GM18870 (cell line): ENCODE data around the gene IQSEC2.

Experiments used
- ATAC-seq: cut with Tn5 transposase; IDR thresholded peaks from one replicate; pipeline ENCODE4 v1.9.1; 2021; ENCODE audit warnings: moderate library complexity; ENCODE audit not compliant: unreplicated experiment

The IQSEC2 gene

DNA sequence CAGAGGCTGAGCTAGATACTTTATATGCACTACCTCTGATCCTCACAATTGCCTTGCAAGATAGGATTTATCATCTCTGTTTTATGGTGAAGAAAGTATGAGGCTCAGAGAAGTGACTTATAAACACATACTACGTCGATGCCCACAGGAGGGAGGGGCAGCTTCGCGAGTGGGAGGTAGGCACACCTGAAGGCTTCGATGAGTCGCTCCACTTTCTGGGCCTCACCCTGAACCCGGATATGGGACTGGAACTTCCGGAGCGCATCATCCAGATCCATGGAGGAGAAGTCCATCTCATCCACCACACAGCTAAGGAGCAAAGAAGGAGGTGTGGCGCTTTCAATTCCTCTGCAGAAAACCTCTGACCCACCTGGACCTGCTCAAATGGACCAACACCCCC is 33.5 kb downstream of the IQSEC2 start:
- no peak for ATAC-seq

- ATAC-seq = no peak
Measured at GRCh38 chrX:53246231-53246630, 35.2 kb downstream of the IQSEC2 start.

- no peak for ATAC-seq
Measured at GRCh38 chrX:53244610-53245009, 36.8 kb downstream of the IQSEC2 start.

DNA sequence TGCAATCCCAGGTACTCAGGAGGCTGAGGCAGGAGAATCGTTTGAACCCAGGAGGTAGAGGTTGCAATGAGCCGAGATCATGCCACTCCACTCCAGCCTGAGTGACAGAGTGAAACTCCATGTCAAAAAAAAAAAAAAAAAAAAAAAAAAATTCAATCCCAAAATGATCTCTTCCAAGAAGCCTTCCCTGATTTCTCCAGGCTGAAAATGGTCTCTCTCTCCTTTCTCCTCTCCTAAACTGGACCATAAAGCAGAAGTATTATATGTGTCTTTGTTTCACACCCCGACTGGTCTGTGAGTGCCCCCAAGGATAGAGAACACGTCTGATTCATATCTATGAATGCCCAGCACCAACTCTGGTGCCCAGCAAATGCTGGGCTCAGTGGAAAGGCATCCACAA is 39.1 kb downstream of the IQSEC2 start:
- no peak for ATAC-seq

DNA sequence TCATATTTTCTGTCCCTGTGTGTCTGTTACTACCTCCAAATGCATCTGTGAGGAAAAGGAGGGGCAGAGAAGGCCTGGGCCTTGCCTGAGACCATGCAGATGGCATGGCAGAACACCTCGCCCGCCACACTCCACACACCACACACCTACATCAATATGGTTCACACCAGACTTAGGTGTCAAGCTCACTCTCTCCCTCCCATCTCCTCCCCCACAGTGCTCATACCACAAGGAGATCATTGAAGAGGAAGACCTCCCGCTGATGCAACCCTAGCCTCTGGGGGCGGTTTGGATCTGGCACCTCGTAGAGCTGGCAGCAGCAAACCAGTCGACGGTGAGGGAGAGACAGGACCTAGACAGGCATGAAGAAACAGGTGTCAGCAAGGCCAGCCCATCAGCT is 39.8 kb downstream of the IQSEC2 start:
- no peak for ATAC-seq

DNA sequence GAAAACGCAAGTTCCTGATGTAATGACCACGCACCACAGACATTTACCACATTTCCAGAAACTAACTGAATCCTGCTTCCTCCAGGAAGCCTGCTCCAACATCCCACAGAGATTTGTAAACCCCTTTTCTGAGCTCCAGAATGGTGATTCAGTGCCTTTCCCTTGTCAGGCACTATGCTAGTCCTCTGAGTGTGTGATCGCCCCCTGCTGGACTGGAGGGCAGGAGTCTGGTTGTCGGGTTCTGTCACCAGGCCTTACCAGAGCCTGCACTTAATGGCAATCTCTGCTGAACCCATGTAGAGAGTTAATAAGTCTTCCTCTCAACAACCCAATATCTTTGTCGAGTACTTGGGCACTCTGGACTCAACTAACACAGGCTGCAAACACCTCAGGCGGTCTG is 41.9 kb downstream of the IQSEC2 start:
- ATAC-seq = no peak

GRCh38 chrX:53237056-53237455 is 44.3 kb downstream of the IQSEC2 start:
- no peak for ATAC-seq

GRCh38 chrX:53236025-53236679 is 45.2 kb downstream of the IQSEC2 start:
- no peak for ATAC-seq

DNA sequence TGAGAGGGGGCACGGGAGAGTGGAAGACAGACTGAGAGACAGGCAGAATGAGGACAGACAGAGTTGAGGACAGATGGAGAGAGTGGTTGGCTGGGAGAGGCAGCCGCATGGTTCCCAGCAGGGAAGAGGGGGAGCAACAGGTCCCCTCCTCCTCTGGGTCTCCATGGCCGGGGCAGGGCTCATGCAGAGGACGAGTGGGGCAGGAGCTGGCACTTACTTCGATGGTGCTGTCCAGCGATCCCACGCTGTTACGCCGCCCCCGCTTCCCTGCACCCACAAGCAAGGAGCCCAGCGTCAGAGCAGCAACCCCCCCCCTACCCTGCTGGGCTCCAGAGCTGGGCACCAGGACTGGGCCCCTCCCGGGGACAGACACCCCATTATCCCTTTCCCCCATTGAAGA is 45.8 kb downstream of the IQSEC2 start:
- ATAC-seq = no peak

- no peak for ATAC-seq
Measured at GRCh38 chrX:53234484-53234883, 46.9 kb downstream of the IQSEC2 start.

DNA sequence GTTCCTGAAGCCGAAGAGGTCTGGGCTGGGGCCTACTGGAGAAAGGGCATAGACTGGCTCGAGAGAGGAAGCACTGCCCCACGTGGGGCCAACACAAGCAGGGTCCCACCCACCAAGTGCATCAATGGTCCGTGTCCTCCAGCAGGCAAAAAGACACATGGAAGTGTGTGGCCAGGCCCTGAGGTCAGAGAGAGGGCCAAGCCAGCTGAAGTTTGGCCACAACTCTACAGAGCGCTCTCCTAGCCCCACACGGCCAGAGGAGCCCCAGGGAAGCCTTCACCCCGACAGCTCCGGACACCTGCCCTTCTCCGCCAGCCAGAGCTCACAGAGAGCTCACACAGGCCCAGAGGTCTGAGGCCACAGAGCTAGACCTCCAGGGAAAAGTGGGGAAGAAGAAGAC is 47.8 kb downstream of the IQSEC2 start:
- no peak for ATAC-seq

- no peak for ATAC-seq
Measured at GRCh38 chrX:53230116-53230515, 51.3 kb downstream of the IQSEC2 start.

DNA sequence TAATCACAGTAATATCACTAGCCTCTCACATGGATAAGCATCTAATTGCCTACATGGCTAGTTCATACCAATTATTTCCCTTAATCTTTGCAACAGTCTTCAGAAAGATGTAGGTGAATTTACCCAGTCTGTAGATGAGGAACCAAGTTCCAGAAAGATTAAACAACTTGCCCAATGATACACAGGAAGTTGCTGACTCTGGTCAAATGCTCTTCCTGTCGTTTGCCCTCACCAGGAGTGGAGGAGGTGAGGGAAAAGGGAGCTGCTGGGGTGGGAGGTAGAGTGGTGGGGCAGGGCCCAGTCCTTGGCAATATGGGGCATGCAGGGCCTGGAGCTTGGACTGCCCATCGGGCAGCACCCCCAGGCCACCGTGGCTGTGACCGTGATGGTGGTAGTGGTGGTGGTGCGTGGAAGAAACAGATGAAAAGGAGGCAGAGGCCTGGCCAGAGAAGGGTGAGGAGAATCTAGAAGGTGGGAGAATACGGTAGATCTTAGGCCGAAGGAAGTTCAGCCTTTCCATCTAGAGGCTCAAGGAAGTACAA is 54.1 kb downstream of the IQSEC2 start:
- ATAC-seq = no peak

GRCh38 chrX:53224860-53225797 is 56.3 kb downstream of the IQSEC2 start, which contains the start of gene KDM5C:
Gene KDM5C, minus strand, starts transcription at chrX:53225207. Its CDS starts 318 bp downstream, at chrX:53224889.
- ATAC-seq = peak; percentile 64

- ATAC-seq = no peak
Measured at GRCh38 chrX:53223955-53224859, 57.2 kb downstream of the IQSEC2 start.

DNA sequence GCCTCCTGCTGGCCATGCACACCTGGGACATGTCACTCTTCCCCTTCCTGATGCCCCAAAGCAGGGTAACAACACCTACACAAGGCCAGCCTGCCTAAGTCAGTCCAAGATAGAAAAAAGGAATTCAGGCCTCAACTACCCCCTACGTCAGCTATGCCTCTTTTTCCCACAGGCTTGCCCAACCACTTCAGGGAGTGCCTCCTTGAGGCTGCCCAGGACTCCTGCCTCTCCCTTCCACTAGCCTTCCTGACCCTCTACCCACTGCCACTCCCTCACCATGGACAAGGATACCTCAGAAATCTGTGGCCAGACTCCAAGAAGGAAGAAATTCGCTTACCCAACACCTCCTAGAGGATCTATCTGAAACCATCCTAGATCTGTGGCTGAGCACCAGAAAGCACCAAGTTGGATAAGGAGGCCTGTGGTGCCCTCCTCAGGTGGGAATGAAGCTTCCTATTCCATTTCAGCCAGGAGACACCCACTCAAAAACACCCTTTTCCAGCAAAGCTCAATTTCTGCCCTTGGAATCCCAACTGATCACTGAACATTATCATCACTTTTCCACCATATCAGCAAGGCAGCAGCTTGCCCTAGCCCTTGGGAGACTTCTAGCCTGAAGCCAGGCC is 58.2 kb downstream of the IQSEC2 start:
- ATAC-seq = no peak
